Panc1 (cell line): ENCODE results near the gene ROS1. TPM values are rescaled to one million over a fixed set of nuclear protein-coding genes. Genes with fewer than 3 reads are reported as not detected.
A peak's percentile ranks its signal among the peaks of the same experiment; 100 is the strongest.

Experiments
- ATAC-seq: fragments of 200-7000 bp; cut with Tn5 transposase; 2 replicates; pipeline ENCODE4 v1.9.1; 2020; ENCODE audit warnings: mild to moderate bottlenecking, moderate library complexity
- BruUV-seq: library from RNA; stranded (reverse); fragments of 400-500 nt; replicated peaks from 2 replicates; lab custom pipeline; 2021; lab: Mats Ljungman, UMichigan
- CTCF ChIA-PET: fragments of 300-600 bp; sonication (Branson Sonifier 250); formaldehyde crosslinking; loops from one replicate; lab custom pipeline; 2022; ENCODE audit warnings: antibody characterized with exemption; lab: Charles Lee
- POLR2A ChIA-PET: fragments of 300-600 bp; sonication (Branson Sonifier 250); formaldehyde crosslinking; loops from one replicate; lab custom pipeline; 2022; ENCODE audit warnings: antibody characterized with exemption; lab: Charles Lee
- DNase-seq: peaks from one replicate; pipeline ENCODE4 v3.0.0-alpha.2; 2010; ENCODE audit warnings: low read depth, low spot score
- H3K27ac ChIP-seq: 2 replicates; pipeline ENCODE4 v1.5.1; 2011; ENCODE audit warnings: mild to moderate bottlenecking, low read length, inconsistent platforms
- H3K27me3 ChIP-seq: fragments of 200-500 bp; sonication (Bioruptor generic); 2 replicates; pipeline ENCODE4 v1.6.0; 2014; ENCODE audit warnings: low read length, inconsistent platforms; ENCODE audit not compliant: control insufficient read depth, insufficient read depth
- H3K36me3 ChIP-seq: fragments of 200-500 bp; sonication (Bioruptor generic); 2 replicates; pipeline ENCODE4 v1.5.1; 2014; ENCODE audit warnings: inconsistent platforms, mild to moderate bottlenecking, low read length, moderate library complexity; ENCODE audit not compliant: control insufficient read depth, insufficient read depth
- H3K4me1 ChIP-seq: 2 replicates; pipeline ENCODE4 v1.5.1; 2011; ENCODE audit warnings: inconsistent platforms, mild to moderate bottlenecking, low read length, moderate library complexity; ENCODE audit not compliant: control insufficient read depth, insufficient read depth
- H3K4me3 ChIP-seq, 2 experiments: 2 replicates each; pipeline ENCODE4 v1.5.1; 2011 to 2012; ENCODE audit warnings: low read depth in 2 of 2, low read length in 2 of 2, mild to moderate bottlenecking in 2 of 2, inconsistent platforms in 1 of 2, moderate library complexity in 1 of 2
- H3K9me3 ChIP-seq: fragments of 200-500 bp; sonication (Bioruptor generic); 2 replicates; pipeline ENCODE4 v1.5.1; 2014; ENCODE audit warnings: low read depth, mild to moderate bottlenecking, inconsistent platforms, low read length, moderate library complexity; ENCODE audit not compliant: control insufficient read depth, insufficient read depth
- POLR2AphosphoS5 ChIP-seq: IDR thresholded peaks from 2 replicates; pipeline ENCODE4 v1.6.1; 2012; ENCODE audit warnings: mild to moderate bottlenecking, low read depth, low read length, moderate library complexity
- REST ChIP-seq, 2 experiments: IDR thresholded peaks; 2 replicates each; pipeline ENCODE4 v1.6.1; 2011 to 2012; ENCODE audit warnings: low read depth in 2 of 2, control low read depth in 1 of 2, low read length in 1 of 2, mild to moderate bottlenecking in 1 of 2, moderate library complexity in 1 of 2; ENCODE audit not compliant: insufficient read depth in 1 of 2
- SIN3A ChIP-seq: IDR thresholded peaks from 2 replicates; pipeline ENCODE4 v1.6.1; 2012; ENCODE audit warnings: low read depth, mild to moderate bottlenecking, low read length, moderate library complexity, borderline replicate concordance; ENCODE audit not compliant: insufficient read depth
- in situ Hi-C: cut with HindIII; loops from 2 replicates; pipeline ENCODE4 v1.10.0; 2016; ENCODE audit warnings: low sequenced_read_pairs, low pct_unique_long_range_greater_than_20kb
- intact Hi-C: fragments of 100-400 bp; cut with micrococcal nuclease; formaldehyde crosslinking; loops from one replicate; pipeline ENCODE4 v1.10.0; 2022; ENCODE audit not compliant: unreplicated experiment
- total RNA-seq: library from RNA; stranded (reverse); gene quantifications from one replicate; pipeline ENCODE4 v1.2.1, GENCODE V29; 2021; ENCODE audit not compliant: unreplicated experiment
- TF ChIP-seq, protein P1 (sequence below): fragments of 450-650 bp; IDR thresholded peaks from 2 replicates; pipeline ENCODE4 v1.5.1; 2017; ENCODE audit warnings: mild to moderate bottlenecking

The ROS1 gene
- total RNA-seq, 1 experiment from 2014 or later: 0.10 TPM

DNA sequence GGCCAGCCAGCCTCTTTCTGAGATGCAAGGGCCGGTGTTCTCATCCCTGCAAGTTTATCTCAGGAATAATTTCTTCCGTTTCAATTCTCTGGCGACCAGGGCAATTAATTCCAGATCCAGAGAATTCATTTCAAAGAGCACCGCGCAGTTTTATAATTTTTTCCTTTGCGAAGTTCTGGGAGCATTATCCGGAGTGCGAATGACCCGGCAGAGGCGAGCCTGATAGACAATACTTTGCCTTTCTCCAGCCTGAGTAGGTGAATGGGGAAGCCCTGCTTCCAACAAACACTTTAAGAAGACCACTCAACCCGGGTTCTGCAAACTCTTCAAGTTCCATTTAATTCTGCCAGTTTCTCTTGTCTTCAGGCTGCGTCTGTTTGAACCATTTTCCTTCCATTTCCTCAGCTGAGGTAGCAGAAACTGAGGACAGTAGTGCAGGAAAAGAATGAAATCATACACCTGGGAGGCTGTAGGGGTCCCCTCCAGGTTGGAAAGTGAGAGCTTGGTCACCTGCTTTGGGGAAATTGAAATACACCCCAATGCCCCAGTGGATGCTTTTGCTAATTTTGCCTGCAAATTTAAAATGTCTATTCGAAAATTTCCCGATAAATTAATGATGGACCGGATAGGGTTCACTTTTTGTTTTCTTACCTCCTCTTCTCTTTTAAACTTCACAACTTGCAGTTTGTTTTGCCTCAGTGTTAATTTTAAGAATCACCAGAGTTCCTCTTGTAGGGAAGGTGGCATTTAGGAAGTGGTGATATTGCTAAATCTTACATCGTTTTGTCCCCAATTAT, 159.3 kb downstream of the ROS1 start:
- Histone ChIP-seq H3K4me3 (peak overlapping the region in 1 of 2 experiments; percentile 54; a peak in 2 of 4 replicates), H3K9me3 (no peaks in the 10 kb centered on the region), H3K4me1 (peaks cover 10% of the 10 kb centered on the region), H3K36me3 (no peaks in the 10 kb centered on the region; the same call in 1 of the 2 replicates), H3K27me3 (peaks cover 79% of the 10 kb centered on the region), H3K27ac (no peak overlapping the region)
- CTCF ChIA-PET: no interaction called here
- BruUV-seq: no TSS peak
- in situ Hi-C loops (no loop called here), intact Hi-C loops (no loop called here)
- POLR2A ChIA-PET: no interaction called here
- TF ChIP-seq SIN3A (no peak), POLR2AphosphoS5 (no peak)
- ATAC-seq (no peak; the same call in 1 of the 2 replicates), DNase-seq (no peak)

DNA sequence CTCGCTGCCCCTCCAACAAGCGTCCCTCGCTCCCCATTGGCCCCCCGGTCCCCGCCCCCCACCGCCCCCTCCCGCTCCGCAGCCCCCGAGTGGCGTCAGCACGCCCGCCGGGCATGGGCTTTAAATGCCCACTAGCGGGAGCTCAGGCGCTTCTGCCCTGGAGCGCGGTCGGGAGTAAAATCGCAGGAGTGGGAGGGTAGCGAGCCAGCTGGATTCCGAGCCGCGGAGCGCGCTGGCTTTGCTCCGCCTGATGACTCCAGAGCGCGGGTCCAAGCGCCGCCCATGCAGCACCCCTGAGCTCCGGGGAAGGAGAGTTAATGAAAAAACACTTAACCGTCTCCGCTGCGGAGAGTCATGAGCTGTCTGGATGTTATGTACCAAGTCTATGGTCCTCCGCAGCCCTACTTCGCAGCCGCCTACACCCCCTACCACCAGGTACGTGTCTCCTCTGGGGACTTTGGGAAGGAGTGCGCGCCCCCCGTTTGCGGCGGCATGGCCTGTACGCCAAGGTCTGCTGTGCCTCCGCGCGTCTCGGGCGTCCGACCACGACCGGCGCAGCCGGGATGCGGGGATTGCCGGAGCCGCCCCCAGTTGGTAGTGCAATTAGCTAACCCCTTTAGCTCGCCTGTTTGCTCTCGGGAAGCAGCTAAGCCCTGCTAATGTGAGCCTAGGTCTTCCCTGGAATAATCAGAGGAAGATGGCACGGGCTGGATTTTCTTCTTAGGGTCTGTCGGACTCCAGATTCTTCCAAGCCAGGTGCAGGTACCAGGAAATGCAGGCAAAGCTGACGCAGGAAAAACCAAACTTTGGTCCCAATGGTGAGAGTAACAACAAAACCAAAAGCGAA, 160.1 kb downstream of the ROS1 start, which contains the start of gene VGLL2:
TSS of gene VGLL2 (plus strand) at position 149 of the 847 bp plus-strand sequence. CDS start at position 355, 206 bp downstream.
- POLR2A ChIA-PET: no interaction called here
- in situ Hi-C loops (no loop called here), intact Hi-C loops (no loop called here)
- no TSS peak for BruUV-seq
- H3K36me3 ChIP-seq: no peaks in the 10 kb centered on the region; the same call in 1 of the 2 replicates
- TF ChIP-seq, protein P1, sequence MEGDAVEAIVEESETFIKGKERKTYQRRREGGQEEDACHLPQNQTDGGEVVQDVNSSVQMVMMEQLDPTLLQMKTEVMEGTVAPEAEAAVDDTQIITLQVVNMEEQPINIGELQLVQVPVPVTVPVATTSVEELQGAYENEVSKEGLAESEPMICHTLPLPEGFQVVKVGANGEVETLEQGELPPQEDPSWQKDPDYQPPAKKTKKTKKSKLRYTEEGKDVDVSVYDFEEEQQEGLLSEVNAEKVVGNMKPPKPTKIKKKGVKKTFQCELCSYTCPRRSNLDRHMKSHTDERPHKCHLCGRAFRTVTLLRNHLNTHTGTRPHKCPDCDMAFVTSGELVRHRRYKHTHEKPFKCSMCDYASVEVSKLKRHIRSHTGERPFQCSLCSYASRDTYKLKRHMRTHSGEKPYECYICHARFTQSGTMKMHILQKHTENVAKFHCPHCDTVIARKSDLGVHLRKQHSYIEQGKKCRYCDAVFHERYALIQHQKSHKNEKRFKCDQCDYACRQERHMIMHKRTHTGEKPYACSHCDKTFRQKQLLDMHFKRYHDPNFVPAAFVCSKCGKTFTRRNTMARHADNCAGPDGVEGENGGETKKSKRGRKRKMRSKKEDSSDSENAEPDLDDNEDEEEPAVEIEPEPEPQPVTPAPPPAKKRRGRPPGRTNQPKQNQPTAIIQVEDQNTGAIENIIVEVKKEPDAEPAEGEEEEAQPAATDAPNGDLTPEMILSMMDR: peak; percentile 52
- TF ChIP-seq REST (IDR thresholded peaks at IDR 0.05; ENCODE audit: insufficient read depth in 1 of 2, low read depth in 2 of 2, low read length in 1 of 2): no peak
- peaks cover 10% of the 10 kb centered on the region for H3K4me1 ChIP-seq
- ATAC-seq: peak; percentile 81
- peak within 1 kb of the TSS; percentile 41 to 54 for H3K4me3 ChIP-seq
- H3K9me3 ChIP-seq: no peaks in the 10 kb centered on the region
- H3K27ac ChIP-seq: no peak within 1 kb of the TSS
- no peak for DNase-seq
- H3K27me3 ChIP-seq: peaks cover 80% of the 10 kb centered on the region
- CTCF ChIA-PET: interaction anchor here (0.6 kb wide), 1 partner anchor 408 kb away, joined by 3 read pairs; no protein-coding TSS in a partner anchor
